GM21447 (cell line): ENCODE measurements around the gene GDI1.
A peak's percentile ranks its signal among the peaks of the same experiment; 100 is the strongest.

Experiments used
- ATAC-seq: cut with Tn5 transposase; IDR thresholded peaks from one replicate; pipeline ENCODE4 v1.9.1; 2021; ENCODE audit not compliant: unreplicated experiment

GDI1 gene

DNA sequence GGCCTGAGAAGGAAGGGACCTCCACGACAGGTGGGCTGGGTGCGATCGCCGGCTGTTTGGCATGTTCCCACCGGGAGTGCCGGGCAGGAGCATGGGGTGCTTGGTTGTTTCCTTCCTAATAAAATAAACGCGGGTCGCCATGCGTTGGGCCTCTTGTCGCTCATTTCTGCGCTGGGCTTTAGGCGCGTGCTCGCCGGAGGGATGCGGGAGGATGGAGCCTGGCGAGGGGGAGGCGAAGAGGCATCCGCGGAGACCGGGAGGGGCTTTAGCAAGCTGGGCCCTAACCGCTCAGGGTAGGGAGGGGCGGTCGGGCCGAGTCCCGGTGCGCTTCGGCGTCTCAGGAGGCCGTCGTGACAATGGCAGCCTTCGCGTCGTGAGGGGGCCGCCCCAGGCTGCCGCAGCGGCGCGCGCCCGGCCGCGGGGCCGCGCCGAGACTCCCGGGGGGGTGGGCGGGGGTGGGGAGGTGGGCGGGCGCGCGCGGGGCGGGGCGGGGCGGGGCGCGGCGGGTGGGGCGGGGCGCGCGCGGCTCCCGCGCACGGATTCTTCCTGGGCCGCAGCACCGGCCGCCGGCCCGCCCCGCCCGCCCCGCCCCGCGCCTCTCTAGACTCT, 476 bp upstream of the GDI1 start:
- no peak for ATAC-seq

DNA sequence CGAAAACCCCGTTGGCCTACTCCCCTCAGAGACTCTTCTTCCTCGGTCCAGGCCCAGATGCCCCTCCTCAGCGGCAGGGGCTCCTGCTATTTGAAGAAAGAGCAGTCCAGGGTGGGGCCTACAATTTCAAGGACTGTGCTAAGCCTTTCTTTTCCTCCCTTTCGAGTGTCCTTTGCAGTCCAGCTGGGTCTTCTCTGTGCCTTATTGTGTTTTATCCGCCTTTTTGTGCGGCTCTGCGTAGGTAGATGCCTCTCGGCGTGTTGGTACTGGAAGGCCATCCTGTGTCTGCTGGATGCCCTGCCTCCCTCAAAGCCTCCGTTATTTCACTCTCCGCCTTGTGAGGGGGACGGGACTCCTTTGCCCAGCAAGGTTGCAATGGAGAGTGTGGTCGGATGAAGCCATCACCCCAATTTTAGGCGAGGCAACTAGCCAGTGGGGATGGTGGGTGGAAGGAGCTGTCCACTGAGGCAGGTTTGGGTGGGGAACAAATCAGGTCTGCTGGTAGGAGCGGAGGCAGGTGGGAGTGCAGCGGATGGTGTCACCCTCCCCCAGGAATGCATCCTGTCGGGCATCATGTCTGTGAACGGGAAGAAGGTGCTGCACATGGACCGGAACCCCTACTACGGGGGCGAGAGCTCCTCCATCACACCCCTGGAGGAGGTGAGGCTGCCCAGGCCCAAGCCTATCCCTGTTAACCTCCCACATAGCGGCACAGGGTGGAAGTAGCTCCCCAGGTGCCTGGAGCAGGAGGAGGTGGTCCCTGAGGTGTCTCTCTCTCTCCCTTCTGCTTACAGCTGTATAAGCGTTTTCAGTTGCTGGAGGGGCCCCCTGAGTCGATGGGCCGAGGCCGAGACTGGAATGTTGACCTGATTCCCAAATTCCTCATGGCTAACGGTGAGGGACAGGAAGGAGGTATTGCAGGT, 1.3 kb downstream of the GDI1 start:
- ATAC-seq = no peak

DNA sequence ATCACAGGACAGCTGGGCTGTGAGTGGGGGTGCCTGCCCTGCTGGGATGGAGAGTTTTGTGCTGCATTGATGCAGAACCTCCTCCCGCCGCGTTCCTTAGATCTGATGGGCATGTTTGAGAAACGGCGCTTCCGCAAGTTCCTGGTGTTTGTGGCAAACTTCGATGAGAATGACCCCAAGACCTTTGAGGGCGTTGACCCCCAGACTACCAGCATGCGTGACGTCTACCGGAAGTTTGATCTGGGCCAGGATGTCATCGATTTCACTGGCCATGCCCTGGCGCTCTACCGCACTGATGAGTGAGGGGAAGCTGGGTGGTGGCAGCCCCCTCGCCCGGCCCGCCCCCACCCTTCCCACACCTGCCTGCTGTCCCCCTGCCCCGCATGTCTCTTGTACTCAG, 2.9 kb downstream of the GDI1 start:
- ATAC-seq = no peak

DNA sequence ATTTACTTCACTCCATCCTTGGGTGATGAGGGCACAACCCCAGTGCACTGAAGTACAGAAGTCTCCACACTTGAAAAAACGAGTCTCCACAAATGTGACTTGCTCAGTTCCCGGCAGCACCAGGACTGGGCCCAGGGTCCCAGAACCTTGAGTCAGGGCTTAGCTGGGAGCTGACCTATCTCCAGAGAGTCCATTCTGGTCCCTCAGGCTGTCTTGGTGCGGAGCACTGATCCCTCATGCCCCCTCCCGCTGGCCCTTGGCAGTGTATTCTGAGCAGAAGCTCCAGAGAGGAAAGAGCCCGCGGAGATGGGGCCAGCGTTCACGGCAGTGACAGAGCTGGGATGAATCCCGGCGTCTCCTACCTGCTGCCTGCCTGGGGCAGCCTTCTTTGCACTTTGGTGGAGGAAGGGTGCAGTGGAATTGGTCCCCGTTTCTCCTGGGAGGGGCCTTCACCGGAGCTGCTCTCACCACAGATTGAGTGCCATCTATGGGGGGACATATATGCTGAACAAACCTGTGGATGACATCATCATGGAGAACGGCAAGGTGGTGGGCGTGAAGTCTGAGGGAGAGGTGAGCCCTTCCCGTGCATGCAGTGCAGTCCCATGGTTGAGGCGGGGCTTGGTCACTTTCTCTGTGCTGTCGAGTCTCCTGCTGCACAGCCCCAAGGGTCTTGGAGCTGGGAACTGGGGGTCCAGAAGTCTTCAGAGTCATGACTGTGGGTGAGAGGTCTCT, 3.8 kb downstream of the GDI1 start:
- ATAC-seq = no peak

DNA sequence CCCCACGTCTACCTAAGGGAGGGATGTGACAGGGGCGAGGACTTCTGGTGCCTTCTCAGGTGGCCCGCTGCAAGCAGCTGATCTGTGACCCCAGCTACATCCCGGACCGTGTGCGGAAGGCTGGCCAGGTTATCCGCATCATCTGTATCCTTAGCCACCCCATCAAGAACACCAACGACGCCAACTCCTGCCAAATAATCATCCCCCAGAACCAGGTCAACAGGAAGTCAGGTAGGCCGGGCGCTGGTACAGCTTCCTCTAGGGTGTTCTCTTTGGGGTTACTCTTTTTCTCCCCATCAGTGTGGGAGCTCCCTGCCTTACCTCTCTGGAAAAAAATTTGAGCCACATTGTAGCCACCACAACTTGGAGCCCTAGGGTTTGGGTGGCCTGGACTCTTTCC, 4.6 kb downstream of the GDI1 start:
- ATAC-seq = no peak

DNA sequence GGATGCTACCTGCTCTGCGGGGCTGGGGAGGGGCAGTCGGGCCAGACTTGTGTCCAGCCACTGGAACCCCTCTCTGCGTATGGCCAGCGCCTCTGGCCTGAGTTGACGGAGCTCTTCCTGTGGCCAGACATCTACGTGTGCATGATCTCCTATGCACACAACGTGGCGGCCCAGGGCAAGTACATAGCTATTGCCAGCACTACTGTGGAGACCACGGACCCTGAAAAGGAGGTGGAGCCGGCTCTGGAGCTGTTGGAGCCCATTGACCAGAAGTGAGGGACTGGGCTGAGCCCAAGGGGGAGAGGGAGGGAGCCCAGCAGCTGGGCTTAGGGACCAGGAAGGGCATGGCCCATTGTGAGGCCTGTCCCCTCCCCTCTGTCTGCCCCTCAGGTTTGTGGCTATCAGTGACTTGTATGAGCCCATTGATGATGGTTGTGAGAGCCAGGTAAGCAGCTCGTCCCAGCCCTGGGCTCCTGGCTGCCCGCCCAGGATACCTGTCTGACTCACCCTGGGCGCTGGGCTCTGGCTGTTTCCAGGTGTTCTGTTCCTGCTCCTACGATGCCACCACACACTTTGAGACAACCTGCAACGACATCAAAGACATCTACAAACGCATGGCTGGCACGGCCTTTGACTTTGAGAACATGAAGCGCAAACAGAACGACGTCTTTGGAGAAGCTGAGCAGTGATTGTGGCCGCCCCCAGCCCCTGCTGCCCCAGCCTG, 5.2 kb downstream of the GDI1 start:
- no peak for ATAC-seq

DNA sequence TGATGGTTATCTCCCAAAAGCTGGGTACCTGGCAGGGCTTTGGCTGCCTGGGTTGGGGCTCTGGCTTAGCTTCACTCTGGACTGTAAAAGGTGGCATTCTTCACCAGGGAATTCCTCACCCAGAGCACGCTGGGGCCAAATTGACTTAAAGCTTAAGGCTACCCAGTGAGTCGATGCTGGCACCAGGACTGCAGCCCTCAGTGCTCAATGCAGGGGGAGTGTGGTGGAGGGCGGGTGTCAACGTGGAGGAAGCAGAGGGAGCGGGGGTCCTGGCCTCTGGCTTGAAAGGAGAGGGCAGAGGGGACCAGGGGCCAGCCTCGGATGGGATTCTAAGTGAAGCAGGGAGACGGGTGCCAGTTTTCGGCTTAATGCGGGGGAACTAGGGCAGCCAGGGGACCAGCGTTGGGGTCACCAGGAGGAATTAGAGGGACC, 6.5 kb downstream of the GDI1 start:
- no peak for ATAC-seq

DNA sequence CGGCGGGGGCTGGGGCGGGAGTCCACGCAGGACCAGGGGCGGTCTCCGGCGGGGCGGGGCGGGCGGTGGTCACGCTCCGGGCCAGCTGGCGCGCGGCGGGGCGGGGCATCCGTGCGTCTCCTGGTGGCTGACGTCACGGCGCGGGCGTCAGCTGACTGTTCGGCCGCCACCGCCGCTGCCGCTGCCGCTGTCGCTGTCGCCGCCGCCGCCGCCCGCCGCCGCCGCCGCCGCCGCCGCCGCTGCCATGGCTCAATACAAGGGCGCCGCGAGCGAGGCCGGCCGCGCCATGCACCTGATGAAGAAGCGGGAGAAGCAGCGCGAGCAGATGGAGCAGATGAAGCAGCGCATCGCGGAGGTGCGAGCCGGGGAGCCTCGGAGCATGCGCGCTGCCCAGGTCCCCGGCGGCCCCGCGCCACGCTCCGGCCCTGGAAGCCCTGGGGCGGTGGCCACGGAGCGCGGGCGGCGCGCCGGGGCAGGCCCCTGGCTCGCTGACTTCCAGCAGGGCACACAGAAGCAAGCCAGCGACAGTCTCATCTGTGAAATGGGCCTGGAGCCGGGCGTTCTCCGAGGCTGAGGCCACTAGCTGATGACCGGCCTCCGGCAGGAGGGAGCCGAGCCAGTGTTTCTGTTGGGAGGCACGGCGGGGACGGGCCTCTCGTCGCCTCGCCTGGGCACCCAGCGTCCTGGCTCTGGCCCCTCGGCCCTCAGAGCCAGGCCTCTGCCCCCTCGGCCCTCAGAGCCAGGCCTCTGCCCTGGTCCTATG, 7.2 kb downstream of the GDI1 start, which contains the start of gene FAM50A:
FAM50A (plus strand) TSS at position 150 of the 763 bp plus-strand sequence; CDS start at position 245, 95 bp downstream.
- no peak for ATAC-seq

DNA sequence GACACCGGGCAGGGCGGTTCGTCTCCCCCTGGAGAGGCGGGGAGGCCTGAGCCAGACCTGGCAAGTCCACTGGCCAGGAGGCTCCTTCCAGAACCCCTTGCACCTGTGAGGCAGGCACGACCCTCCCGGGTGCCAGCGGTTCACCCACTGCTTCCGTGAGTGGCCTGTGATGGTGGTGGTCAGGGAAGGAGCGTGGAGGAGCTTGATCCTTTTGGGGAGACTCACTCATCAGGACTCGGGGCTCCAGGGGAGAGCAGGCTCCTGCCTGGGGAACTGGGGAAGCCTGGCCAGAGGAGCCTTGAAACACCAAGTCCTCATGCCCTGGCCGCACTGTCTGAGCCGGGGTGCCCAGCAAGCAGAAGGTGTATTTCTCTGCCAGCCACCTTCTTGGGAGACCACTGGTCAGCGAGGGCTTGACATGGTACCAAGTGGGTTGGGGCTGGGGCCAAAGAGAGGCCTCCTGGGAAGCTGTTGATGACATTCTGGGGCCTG, 7.8 kb downstream of the GDI1 start:
- ATAC-seq = no peak

DNA sequence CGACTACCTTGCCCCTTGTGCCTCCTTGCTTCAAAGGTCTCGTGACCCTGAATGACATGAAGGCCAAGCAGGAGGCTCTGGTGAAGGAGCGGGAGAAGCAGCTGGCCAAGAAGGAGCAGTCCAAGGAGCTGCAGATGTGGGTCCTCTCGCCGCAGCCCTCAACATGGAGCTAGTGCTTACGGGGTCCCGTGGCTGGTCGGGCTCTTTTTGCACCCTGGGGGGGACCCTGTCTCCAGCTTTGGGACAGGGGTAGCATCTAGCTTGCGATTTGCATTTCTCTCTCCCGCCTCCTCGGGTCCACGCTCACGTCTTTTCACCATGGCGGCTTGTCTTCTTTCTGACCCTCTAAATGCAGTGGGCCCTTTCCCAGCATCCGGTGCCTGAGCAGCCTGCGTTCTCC, 8.8 kb downstream of the GDI1 start:
- no peak for ATAC-seq

DNA sequence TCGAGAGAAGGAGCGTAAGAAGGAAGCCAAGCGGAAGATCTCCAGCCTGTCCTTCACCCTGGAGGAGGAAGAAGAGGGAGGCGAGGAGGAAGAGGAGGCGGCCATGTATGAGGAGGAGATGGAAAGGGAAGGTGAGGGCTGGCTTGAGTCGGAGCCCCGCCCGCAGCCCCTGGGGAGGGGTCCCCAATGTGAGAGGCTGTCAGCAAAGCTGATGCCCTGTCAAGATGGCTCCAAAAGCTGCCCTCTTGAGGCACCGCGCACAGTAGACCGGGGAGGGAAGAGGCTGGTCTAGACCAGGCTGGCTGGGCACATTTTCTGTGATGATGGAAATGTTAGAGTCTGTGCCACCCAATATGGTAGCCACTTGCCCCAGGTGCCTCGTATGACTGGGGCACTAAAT, 9.5 kb downstream of the GDI1 start:
- no peak for ATAC-seq

DNA sequence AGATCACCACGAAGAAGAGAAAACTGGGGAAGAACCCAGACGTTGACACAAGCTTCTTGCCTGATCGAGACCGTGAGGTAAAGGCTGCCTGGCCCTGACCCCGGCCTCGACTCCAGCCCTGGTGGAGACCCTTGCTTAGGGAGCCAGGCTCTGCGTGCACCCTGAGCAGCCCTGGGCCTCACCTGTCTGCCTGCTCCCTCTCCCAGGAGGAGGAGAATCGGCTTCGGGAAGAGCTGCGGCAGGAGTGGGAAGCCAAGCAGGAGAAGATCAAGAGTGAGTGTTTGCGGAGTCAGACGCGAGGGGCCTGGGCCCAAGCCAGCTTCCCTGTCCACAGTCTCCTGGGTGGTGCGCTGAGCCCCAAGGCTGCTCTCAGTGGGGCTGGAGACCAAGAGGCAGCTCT, 11.5 kb downstream of the GDI1 start:
- ATAC-seq = no peak

DNA sequence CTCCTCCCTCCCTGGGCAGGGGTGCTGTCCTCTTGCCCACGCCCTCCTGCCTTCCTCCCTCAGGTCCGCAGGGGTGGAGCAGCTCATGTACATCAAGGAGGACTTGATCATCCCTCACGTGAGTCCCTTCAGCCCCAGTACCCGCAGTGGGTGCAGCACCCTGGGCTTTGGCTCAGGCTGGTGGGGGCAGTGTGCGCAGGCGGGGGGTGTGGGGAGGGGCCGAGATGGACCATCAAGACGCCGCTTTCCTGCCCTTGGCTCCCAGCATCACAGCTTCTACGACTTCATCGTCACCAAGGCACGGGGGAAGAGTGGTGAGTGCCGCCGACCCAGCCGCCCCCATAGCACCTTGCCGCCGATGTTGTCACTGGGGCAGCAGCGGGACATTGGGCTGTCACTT, 12.7 kb downstream of the GDI1 start:
- no peak for ATAC-seq

DNA sequence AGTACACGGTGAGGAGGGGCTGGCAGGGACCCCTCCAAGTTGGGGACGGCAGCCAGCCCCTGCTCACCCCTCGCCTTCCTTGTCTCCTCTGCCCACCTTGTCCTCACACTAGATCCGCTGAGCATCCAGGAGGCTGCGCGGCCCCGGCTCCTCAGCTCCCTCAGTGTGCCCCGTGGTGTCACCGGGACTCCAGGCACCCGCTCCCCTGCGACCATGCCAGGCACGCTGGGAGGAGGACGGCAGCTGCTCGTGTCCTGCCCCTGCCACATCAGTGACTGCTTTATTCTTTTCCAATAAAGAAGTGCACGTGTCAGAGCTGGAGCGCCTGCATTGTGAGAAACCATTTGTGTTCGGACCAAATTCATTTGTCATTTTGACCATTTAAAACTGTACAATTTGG, 13.4 kb downstream of the GDI1 start:
- ATAC-seq = no peak

DNA sequence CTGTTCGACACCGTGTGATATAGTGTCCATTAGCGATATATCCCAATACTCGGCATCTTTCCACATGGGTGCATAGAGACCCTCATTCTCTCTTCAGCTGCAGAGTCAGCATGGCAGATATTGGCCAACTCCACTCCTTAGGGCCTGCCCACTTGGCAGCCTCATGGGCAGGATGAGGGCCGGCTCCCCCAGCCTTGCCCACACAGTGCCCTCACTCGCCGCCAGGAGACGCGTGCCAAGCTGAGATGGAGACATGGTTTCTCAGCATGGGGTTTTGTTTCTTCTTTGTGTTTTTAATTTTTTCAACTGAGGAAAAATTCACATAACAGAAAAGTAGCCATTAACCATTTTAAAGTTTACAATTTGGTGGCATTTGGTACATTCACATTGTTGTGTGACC, 15.9 kb downstream of the GDI1 start:
- ATAC-seq = no peak

DNA sequence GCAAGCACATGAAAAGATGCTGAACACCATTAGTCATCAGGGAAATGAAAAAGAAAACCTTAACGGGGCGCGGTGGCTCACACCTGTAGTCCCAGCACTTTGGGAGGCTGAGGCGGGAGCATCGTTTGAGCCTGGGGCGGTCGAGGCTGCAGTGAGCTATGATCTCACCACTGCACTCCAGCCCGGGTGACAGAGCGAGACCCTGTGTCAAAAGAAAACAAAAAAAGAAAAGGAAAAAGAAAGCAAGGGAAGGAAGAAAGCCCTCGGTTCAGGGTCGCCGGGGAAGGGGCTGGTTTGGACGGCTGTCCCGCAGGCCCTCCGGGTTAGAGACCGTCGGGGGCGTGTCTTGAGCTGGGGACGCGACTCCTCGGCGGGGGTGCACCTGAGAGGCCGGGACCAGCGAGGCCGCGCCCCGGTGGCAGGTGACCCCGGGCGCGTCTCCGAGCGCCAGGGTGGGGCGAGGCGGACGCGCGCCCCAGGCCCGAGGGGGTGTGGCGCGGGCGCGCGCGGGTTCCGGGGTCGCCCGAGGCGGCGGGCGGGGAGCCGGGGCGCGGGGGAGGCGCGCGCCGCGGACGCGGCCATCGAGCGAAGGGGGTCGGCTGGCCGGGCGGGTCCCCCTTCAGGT, 20.6 kb downstream of the GDI1 start:
- ATAC-seq = peak; percentile 55

DNA sequence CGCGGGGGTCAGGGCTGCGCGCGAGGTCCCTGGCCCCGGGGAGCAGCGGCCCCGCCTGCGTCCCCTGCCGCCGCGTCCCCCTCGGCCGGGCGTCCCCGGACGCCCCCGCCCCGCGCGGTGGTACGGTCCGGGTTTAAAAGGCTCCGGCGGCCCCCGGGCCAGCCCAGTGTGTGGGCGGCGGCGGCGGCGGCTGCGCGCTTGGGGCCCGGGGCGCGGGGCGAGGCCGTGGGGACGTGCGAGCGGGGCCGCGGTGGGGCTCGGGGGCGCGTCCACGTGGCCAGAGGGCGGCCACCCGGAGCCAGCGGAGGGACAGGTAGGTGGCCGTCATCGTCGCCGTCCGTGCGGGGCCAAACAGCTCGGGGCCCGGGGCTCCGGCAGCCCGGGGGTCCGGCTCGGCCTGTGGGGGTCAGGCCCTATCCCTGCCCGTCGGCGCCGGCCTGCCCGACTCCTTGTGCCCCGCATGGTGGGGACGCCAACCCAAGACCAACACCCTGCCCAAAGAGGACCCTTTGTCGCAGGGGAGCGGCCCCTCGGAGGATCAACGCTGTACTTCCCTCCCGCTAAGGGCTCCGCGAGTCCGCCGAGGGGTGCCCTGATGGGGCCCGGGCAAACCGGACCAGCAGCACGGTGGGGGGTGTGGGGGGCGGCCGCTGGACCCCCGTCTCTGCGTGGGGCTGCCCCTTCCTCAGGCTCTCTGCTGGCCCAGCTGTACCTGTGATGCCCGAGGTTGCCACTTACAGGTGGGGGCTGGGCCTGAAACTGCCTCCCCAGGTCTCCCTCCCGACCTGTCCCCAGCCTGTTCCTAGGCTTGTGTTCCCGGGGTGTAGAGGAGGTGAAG, 21.4 kb downstream of the GDI1 start, which contains the start of gene PLXNA3:
PLXNA3 (plus strand) TSS at position 166 of the 838 bp plus-strand sequence. CDS start 1,903 bp downstream, outside the sequence.
- ATAC-seq = peak; percentile 55

DNA sequence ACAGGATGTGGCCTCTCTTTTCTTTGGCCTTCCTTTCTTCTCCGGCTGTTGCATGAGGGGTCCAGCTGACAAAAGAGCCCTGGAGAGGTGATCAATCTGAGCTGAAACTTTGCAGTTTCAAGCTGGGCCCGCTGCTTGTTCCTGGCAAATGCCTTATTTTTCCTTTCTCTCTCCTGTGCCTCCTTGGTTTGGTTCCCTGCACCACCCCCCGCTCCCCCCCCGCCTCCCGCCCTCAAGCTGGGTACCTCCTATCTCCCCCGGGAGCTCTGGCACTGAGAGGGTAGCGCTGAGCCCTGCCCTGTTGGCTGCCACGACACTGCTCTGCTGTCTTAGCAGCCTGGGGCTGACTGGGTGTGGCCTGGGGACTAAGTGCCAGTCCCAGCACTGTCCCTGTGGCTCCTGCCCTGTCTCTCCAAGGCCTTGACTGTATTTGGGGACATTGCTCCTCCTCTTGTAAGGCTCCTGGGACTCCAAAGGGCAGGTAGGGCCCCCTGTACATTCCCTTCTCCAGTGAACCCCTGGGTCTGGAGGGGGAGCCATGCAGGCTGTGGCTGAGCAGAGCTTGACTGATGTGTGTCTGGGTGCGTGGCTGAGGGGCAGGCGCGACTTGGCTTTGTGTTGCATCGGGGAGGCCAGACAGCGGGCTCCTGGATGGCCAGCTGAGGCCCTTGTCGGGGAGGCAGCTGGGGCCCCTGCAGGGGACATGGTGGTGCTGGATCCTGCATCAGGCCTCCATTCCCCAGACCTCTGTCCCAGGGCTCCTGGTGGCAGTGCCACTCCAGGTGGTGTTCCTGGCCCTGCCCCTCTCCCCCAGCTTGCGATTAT, 22.2 kb downstream of the GDI1 start:
- no peak for ATAC-seq
